GM23248 (cell line): Measurements from ENCODE around the gene BTN3A1. TPM values are rescaled to one million over a fixed set of nuclear protein-coding genes. Genes with fewer than 3 reads are reported as not detected.

Experiments used
- DNase-seq: peaks from one replicate; pipeline ENCODE4 v3.0.0-alpha.2; 2015
- H2AFZ ChIP-seq: fragments of 200-600 bp; sonication (generic); 2 replicates; pipeline ENCODE4 v1.6.1; 2016; ENCODE audit warnings: antibody characterized with exemption
- H3F3A ChIP-seq: fragments of 200-600 bp; sonication (generic); 2 replicates; pipeline ENCODE4 v1.6.1; 2016; ENCODE audit warnings: mild to moderate bottlenecking, antibody characterized with exemption, mixed run types; ENCODE audit not compliant: insufficient read depth
- H3K27ac ChIP-seq: fragments of 200-600 bp; sonication (generic); 2 replicates; pipeline ENCODE4 v1.5.1; 2016; ENCODE audit warnings: mild to moderate bottlenecking
- H3K27me3 ChIP-seq: fragments of 200-600 bp; sonication (generic); replicated peaks from 2 replicates; pipeline ENCODE4 v1.6.1; 2016; ENCODE audit warnings: mild to moderate bottlenecking; ENCODE audit not compliant: insufficient read depth
- H3K36me3 ChIP-seq: fragments of 200-600 bp; sonication (generic); 2 replicates; pipeline ENCODE4 v1.6.1; 2016; ENCODE audit warnings: low read depth, mild to moderate bottlenecking
- H3K4me1 ChIP-seq: fragments of 200-600 bp; sonication (generic); 2 replicates; pipeline ENCODE4 v1.6.1; 2016; ENCODE audit warnings: mild to moderate bottlenecking; ENCODE audit not compliant: insufficient read depth
- H3K4me2 ChIP-seq: fragments of 200-600 bp; sonication (generic); one replicate; pipeline ENCODE4 v1.6.1; 2016; ENCODE audit warnings: mild to moderate bottlenecking; ENCODE audit not compliant: unreplicated experiment
- H3K4me3 ChIP-seq: fragments of 200-600 bp; sonication (generic); 2 replicates; pipeline ENCODE4 v1.5.1; 2016; ENCODE audit warnings: mild to moderate bottlenecking
- H3K79me2 ChIP-seq: fragments of 200-600 bp; sonication (generic); 2 replicates; pipeline ENCODE4 v1.6.1; 2016; ENCODE audit warnings: mild to moderate bottlenecking; ENCODE audit not compliant: insufficient read depth
- H3K9ac ChIP-seq: fragments of 200-600 bp; sonication (generic); 2 replicates; pipeline ENCODE4 v1.6.1; 2016; ENCODE audit warnings: mild to moderate bottlenecking
- H3K9me2 ChIP-seq: fragments of 200-600 bp; sonication (generic); 2 replicates; pipeline ENCODE4 v1.6.1; 2016; ENCODE audit warnings: mixed run types, mild to moderate bottlenecking, moderate library complexity; ENCODE audit not compliant: insufficient read depth
- H3K9me3 ChIP-seq: fragments of 200-600 bp; sonication (generic); one replicate; pipeline ENCODE4 v1.6.1; 2017; ENCODE audit warnings: low read depth
- H4K20me1 ChIP-seq: fragments of 200-600 bp; sonication (generic); 2 replicates; pipeline ENCODE4 v1.6.0; 2016; ENCODE audit not compliant: insufficient read depth
- EZH2 ChIP-seq: fragments of 200-600 bp; sonication (generic); IDR thresholded peaks from 2 replicates; pipeline ENCODE4 v1.6.1; 2018; ENCODE audit warnings: antibody characterized with exemption, mild to moderate bottlenecking; ENCODE audit not compliant: insufficient read depth, poor library complexity, severe bottlenecking
- EZH2phosphoT487 ChIP-seq: fragments of 200-600 bp; sonication (generic); IDR thresholded peaks from 2 replicates; pipeline ENCODE4 v1.6.1; 2018; ENCODE audit warnings: antibody characterized with exemption, moderate library complexity, mild to moderate bottlenecking, low read depth; ENCODE audit not compliant: insufficient read depth
- WGBS, 2 experiments: methylation state at CpG; one replicate each; pipeline ENCODE4 v1.1.6; 2015 to 2017; ENCODE audit warnings: low lambda C conversion rate in 2 of 2, low coverage in 1 of 2; ENCODE audit errors: missing lambda C conversion rate in 2 of 2; 5-methylcytosine and 5-hydroxymethylcytosine counted together
- in situ Hi-C: fragments of 300-500 bp; cut with MboI; formaldehyde crosslinking; loops from 2 replicates; pipeline ENCODE4 v1.15.0; 2020
- polyA plus RNA-seq: library from polyadenylated mRNA; unstranded; fragments of >200 nt; fragmentation: Nextera tagmentation; extraction: Ambion mirVana; gene quantifications from 2 replicates; pipeline ENCODE4 v1.2.1, GENCODE V29; 2016
- total RNA-seq: library from RNA; depleted of rRNA; stranded (reverse); fragments of >200 nt; shearing (Covaris generic); gene quantifications from 2 replicates; pipeline ENCODE4 v1.2.3, GENCODE V29; 2014

The BTN3A1 gene
- total and polyA plus RNA-seq, 2 experiments from 2014 or later, result 6.7 to 8.9 TPM

GRCh38 chr6:26382121-26382520 lies 20.0 kb upstream of the BTN3A1 start:
- in situ Hi-C loops, result no loop called here
- H3K4me1 ChIP-seq, result peaks cover 5% of the 10 kb centered on the region; the same call in 1 of the 2 replicates
- no peaks in the 10 kb centered on the region for H3F3A ChIP-seq
- H3K4me3 ChIP-seq, result no peak overlapping the region
- no peak for DNase-seq
- TF ChIP-seq EZH2 (no peak), EZH2phosphoT487 (no peak)
- no peak overlapping the region for H3K9ac ChIP-seq
- WGBS, 2 experiments, result 98% methylated on average over 6 of the region's 6 CpGs
- H3K27me3 ChIP-seq, result no peaks in the 10 kb centered on the region
- H3K4me2 ChIP-seq, result no peak overlapping the region
- H3K36me3 ChIP-seq, result no peaks in the 10 kb centered on the region
- no peak overlapping the region for H3K27ac ChIP-seq
- no peaks in the 10 kb centered on the region for H3K79me2 ChIP-seq
- H3K9me2 ChIP-seq, result no peaks in the 10 kb centered on the region
- H4K20me1 ChIP-seq, result no peaks in the 10 kb centered on the region
- H2AFZ ChIP-seq, result no peak overlapping the region
- no peaks in the 10 kb centered on the region for H3K9me3 ChIP-seq

GRCh38 chr6:26383624-26384417 lies 18.3 kb upstream of the BTN3A1 start:
- TF ChIP-seq EZH2phosphoT487, result no peak
- no peak for TF ChIP-seq EZH2
- H3K27me3 ChIP-seq, result no peaks in the 10 kb centered on the region
- no peaks in the 10 kb centered on the region for H3K9me2 ChIP-seq
- H3K9ac ChIP-seq, result peak overlapping the region; percentile 90
- H4K20me1 ChIP-seq, result no peaks in the 10 kb centered on the region
- in situ Hi-C loops, result no loop called here
- peak; percentile 75 for DNase-seq
- WGBS, 2 experiments, result 0 to 14% methylated on average over 5 to 7 of the region's 7 CpGs
- peak overlapping the region; percentile 84 for H3K4me3 ChIP-seq
- H2AFZ ChIP-seq, result peak overlapping the region; percentile 97
- H3F3A ChIP-seq, result no peaks in the 10 kb centered on the region
- peaks cover 18% of the 10 kb centered on the region for H3K4me1 ChIP-seq
- H3K27ac ChIP-seq, result peak overlapping the region; percentile 63
- no peaks in the 10 kb centered on the region for H3K36me3 ChIP-seq
- H3K4me2 ChIP-seq, result peak overlapping the region; percentile 81
- H3K79me2 ChIP-seq, result no peaks in the 10 kb centered on the region
- no peaks in the 10 kb centered on the region for H3K9me3 ChIP-seq

- Histone ChIP-seq H2AFZ (no peak overlapping the region), H3F3A (no peaks in the 10 kb centered on the region), H3K27ac (no peak overlapping the region), H3K9me3 (no peaks in the 10 kb centered on the region), H3K4me3 (no peak overlapping the region), H3K79me2 (no peaks in the 10 kb centered on the region), H3K4me1 (peaks cover 18% of the 10 kb centered on the region), H3K9ac (no peak overlapping the region), H3K9me2 (no peaks in the 10 kb centered on the region), H3K27me3 (no peaks in the 10 kb centered on the region), H3K36me3 (no peaks in the 10 kb centered on the region), H3K4me2 (no peak overlapping the region), H4K20me1 (no peaks in the 10 kb centered on the region)
- no peak for DNase-seq
- in situ Hi-C loops, result no loop called here
- WGBS, 2 experiments, result 90 to 92% methylated on average over 9 of the region's 9 CpGs
- no peak for TF ChIP-seq EZH2phosphoT487
- TF ChIP-seq EZH2, result no peak
These were observed 16.3 kb upstream of the BTN3A1 start for GRCh38 chr6:26385734-26386125.

GRCh38 chr6:26387565-26387964 lies 14.5 kb upstream of the BTN3A1 start:
- no peak for DNase-seq
- TF ChIP-seq EZH2, result no peak
- TF ChIP-seq EZH2phosphoT487, result no peak
- Histone ChIP-seq H3K27ac (no peak overlapping the region), H4K20me1 (no peaks in the 10 kb centered on the region), H3K4me1 (peaks cover 18% of the 10 kb centered on the region), H3K27me3 (no peaks in the 10 kb centered on the region), H3F3A (no peaks in the 10 kb centered on the region), H3K4me3 (no peak overlapping the region), H3K9me3 (no peaks in the 10 kb centered on the region), H3K4me2 (no peak overlapping the region), H3K79me2 (no peaks in the 10 kb centered on the region), H3K9ac (no peak overlapping the region), H2AFZ (no peak overlapping the region), H3K36me3 (no peaks in the 10 kb centered on the region), H3K9me2 (no peaks in the 10 kb centered on the region)
- in situ Hi-C loops, result no loop called here

GRCh38 chr6:26388014-26388413 lies 14.1 kb upstream of the BTN3A1 start:
- no peak overlapping the region for H3K9ac ChIP-seq
- no peaks in the 10 kb centered on the region for H3K27me3 ChIP-seq
- in situ Hi-C loops, result no loop called here
- H3K79me2 ChIP-seq, result no peaks in the 10 kb centered on the region
- H3K4me3 ChIP-seq, result no peak overlapping the region
- no peaks in the 10 kb centered on the region for H4K20me1 ChIP-seq
- 67 to 70% methylated on average over 6 of the region's 6 CpGs for WGBS, 2 experiments
- no peaks in the 10 kb centered on the region for H3F3A ChIP-seq
- no peaks in the 10 kb centered on the region for H3K36me3 ChIP-seq
- H3K4me2 ChIP-seq, result no peak overlapping the region
- no peak overlapping the region for H3K27ac ChIP-seq
- peaks cover 18% of the 10 kb centered on the region for H3K4me1 ChIP-seq
- no peak overlapping the region for H2AFZ ChIP-seq
- no peak for TF ChIP-seq EZH2phosphoT487
- TF ChIP-seq EZH2, result no peak
- no peaks in the 10 kb centered on the region for H3K9me2 ChIP-seq
- no peaks in the 10 kb centered on the region for H3K9me3 ChIP-seq
- DNase-seq, result peak; percentile 31
